Left lung (tissue), 10 donors: ENCODE measurements around the gene SLIT2. TPM values are rescaled to one million over a fixed set of nuclear protein-coding genes. Genes with fewer than 3 reads are reported as not detected.

Experiments
- ATAC-seq: fragments of 200-7000 bp; cut with Tn5 transposase; one replicate; pipeline ENCODE4 v1.9.1; 2020; ENCODE audit warnings: moderate library complexity
- DNase-seq, 4 donors: peaks; one replicate each; pipeline ENCODE4 v3.0.0-alpha.2; 2013 to 2020
- H3K27ac ChIP-seq, 2 donors: fragments of 200-600 bp; sonication (generic) in 1 of 2; one replicate each; pipeline versions ENCODE4 v1.5.0 to v1.8.0; 2020 to 2021
- H3K27me3 ChIP-seq, 2 donors: fragments of 200-600 bp; sonication (generic) in 1 of 2; one replicate each; pipeline versions ENCODE4 v1.5.0 to v1.8.0; 2020 to 2021
- H3K36me3 ChIP-seq, 2 donors: fragments of 200-600 bp; sonication (generic) in 1 of 2; one replicate each; pipeline versions ENCODE4 v1.5.0 to v1.8.0; 2020 to 2021
- H3K4me1 ChIP-seq, 2 donors: fragments of 200-600 bp; one replicate each; pipeline ENCODE4 v1.8.0; 2021
- H3K4me3 ChIP-seq, 2 donors: fragments of 200-600 bp; sonication (generic) in 1 of 2; one replicate each; pipeline versions ENCODE4 v1.5.0 to v1.8.0; 2020 to 2021; ENCODE audit warnings: mild to moderate bottlenecking in 1 of 2
- H3K9me3 ChIP-seq, 2 donors: fragments of 200-600 bp; sonication (generic) in 1 of 2; one replicate each; pipeline versions ENCODE4 v1.5.0 to v1.8.0; 2020 to 2021
- CTCF ChIP-seq, 2 donors: fragments of 200-600 bp; sonication (generic) in 1 of 2; IDR thresholded peaks; one replicate each; pipeline versions ENCODE4 v1.5.0 to v1.8.0; 2021; ENCODE audit warnings: antibody characterized with exemption in 2 of 2
- intact Hi-C, 2 donors: fragments of 100-400 bp; cut with DNase I; formaldehyde crosslinking; loops; one replicate each; pipeline versions ENCODE4 v1.11.2 to v1.14.2; 2022
- polyA plus RNA-seq, 6 donors: library from polyadenylated mRNA; unstranded; fragments of 120-200 nt; gene quantifications; one replicate each; pipeline ENCODE4 v1.2.1, GENCODE V29; 2013; ENCODE audit not compliant: insufficient read length in 6 of 6
- total RNA-seq, 2 donors: library from RNA; stranded (reverse); fragmentation: NEBNext Ultra II Directional; extraction: Animal tissue kit (Norgen Biotek cat#: 25700); gene quantifications; one replicate each; pipeline ENCODE4 v1.2.1, GENCODE V29; 2021
- donor health status: DM: no; HTN: yes; CAD: no.
- donor health status: DM: no; HTN: no; CAD: no.

The SLIT2 gene
- total and polyA plus RNA-seq, 8 donors: 56.9 to 175 (median 153) TPM

GRCh38 chr4:20271950-20272349 is 20.2 kb downstream of the SLIT2 start:
- DNase-seq: no peak
- Histone ChIP-seq H3K27me3 (no peaks in the 10 kb centered on the region), H3K4me3 (no peak overlapping the region), H3K4me1 (peaks cover 0 to 4% of the 10 kb centered on the region in 2 donors), H3K36me3 (no peaks in the 10 kb centered on the region), H3K9me3 (no peaks in the 10 kb centered on the region), H3K27ac (no peak overlapping the region)
- intact Hi-C loops: no loop called here
- no peak for TF ChIP-seq CTCF (IDR thresholded peaks at IDR 0.05)
- peak; percentile 55 for ATAC-seq

- no peaks in the 10 kb centered on the region for H3K27me3 ChIP-seq
Measured at GRCh38 chr4:20272411-20272872, 20.7 kb downstream of the SLIT2 start.

GRCh38 chr4:20273793-20274192 is 22.1 kb downstream of the SLIT2 start:
- no peak for ATAC-seq
- H3K27me3 ChIP-seq: no peaks in the 10 kb centered on the region
- H3K27ac ChIP-seq: no peak overlapping the region
- H3K36me3 ChIP-seq: no peaks in the 10 kb centered on the region
- TF ChIP-seq CTCF (IDR thresholded peaks at IDR 0.05): no peak
- H3K4me3 ChIP-seq: no peak overlapping the region
- no peak for DNase-seq
- H3K9me3 ChIP-seq: no peaks in the 10 kb centered on the region
- H3K4me1 ChIP-seq: peaks cover 0 to 4% of the 10 kb centered on the region in 2 donors
- intact Hi-C loops: no loop called here

More at GRCh38 chr4:20272411-20272872, 20.7 kb downstream of the SLIT2 start:
- Histone ChIP-seq H3K4me1 (peaks cover 0 to 4% of the 10 kb centered on the region in 2 donors), H3K27ac (no peak overlapping the region), H3K4me3 (no peak overlapping the region), H3K9me3 (no peaks in the 10 kb centered on the region), H3K36me3 (no peaks in the 10 kb centered on the region)
- ATAC-seq (peak; percentile 33), DNase-seq (no peak)
- intact Hi-C loops: no loop called here
- no peak for TF ChIP-seq CTCF (IDR thresholded peaks at IDR 0.05)

GRCh38 chr4:20276848-20277247 is 25.1 kb downstream of the SLIT2 start:
- intact Hi-C loops: no loop called here
- TF ChIP-seq CTCF (IDR thresholded peaks at IDR 0.05): no peak
- no peaks in the 10 kb centered on the region for H3K27me3 ChIP-seq
- H3K36me3 ChIP-seq: no peaks in the 10 kb centered on the region
- ATAC-seq: no peak
- no peak overlapping the region for H3K4me3 ChIP-seq
- H3K27ac ChIP-seq: no peak overlapping the region
- no peaks in the 10 kb centered on the region for H3K9me3 ChIP-seq
- peaks cover 0 to 4% of the 10 kb centered on the region in 2 donors for H3K4me1 ChIP-seq
- no peak for DNase-seq

GRCh38 chr4:20278195-20278594 is 26.5 kb downstream of the SLIT2 start:
- Histone ChIP-seq H3K4me1 (no peaks in the 10 kb centered on the region), H3K27ac (no peak overlapping the region), H3K27me3 (no peaks in the 10 kb centered on the region), H3K9me3 (no peaks in the 10 kb centered on the region), H3K36me3 (no peaks in the 10 kb centered on the region), H3K4me3 (no peak overlapping the region)
- ATAC-seq (no peak), DNase-seq (no peak)
- intact Hi-C loops: no loop called here
- TF ChIP-seq CTCF (IDR thresholded peaks at IDR 0.05): no peak
